HL-60 (cell line): ENCODE measurements around the gene GPR183.

Experiments used
- GABPA ChIP-seq: IDR thresholded peaks from 2 replicates; pipeline ENCODE4 v1.6.1; 2012; ENCODE audit warnings: low read depth
- POLR2AphosphoS5 ChIP-seq: IDR thresholded peaks from 2 replicates; pipeline ENCODE4 v1.6.1; 2012; ENCODE audit warnings: low read depth
- SPI1 ChIP-seq: IDR thresholded peaks from 2 replicates; pipeline ENCODE4 v1.6.1; 2012; ENCODE audit warnings: low read depth, mild to moderate bottlenecking, borderline replicate concordance
- TF ChIP-seq, protein P1 (sequence below): IDR thresholded peaks from one replicate; pipeline ENCODE4 v1.5.1; 2011; ENCODE audit warnings: low read length, control low read depth, inconsistent platforms; ENCODE audit not compliant: insufficient read depth
- TF ChIP-seq, protein P2 (sequence below): IDR thresholded peaks from 2 replicates; pipeline ENCODE4 v1.6.1; 2012; ENCODE audit warnings: low read depth; ENCODE audit not compliant: insufficient replicate concordance

DNA sequence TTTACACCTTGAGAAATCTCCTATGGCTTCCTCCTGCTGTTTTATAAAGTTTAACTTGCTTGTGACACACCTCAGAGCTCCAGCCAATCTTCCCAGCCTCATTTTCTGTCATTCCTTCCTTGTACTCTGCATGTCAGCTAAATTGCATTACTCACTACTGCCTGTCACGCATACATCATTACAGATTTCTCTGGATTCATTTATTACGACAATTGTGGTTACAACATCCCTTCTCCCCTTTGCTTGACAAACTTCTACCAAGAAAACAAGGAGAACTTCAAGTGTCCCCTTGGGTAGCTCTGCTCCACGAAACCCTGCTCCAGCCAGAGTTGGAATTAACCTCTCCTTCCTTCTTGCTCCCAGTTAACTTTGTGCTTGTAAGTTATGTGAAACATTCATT, 27.0 kb downstream of the GPR183 start:
- TF ChIP-seq, protein P1, sequence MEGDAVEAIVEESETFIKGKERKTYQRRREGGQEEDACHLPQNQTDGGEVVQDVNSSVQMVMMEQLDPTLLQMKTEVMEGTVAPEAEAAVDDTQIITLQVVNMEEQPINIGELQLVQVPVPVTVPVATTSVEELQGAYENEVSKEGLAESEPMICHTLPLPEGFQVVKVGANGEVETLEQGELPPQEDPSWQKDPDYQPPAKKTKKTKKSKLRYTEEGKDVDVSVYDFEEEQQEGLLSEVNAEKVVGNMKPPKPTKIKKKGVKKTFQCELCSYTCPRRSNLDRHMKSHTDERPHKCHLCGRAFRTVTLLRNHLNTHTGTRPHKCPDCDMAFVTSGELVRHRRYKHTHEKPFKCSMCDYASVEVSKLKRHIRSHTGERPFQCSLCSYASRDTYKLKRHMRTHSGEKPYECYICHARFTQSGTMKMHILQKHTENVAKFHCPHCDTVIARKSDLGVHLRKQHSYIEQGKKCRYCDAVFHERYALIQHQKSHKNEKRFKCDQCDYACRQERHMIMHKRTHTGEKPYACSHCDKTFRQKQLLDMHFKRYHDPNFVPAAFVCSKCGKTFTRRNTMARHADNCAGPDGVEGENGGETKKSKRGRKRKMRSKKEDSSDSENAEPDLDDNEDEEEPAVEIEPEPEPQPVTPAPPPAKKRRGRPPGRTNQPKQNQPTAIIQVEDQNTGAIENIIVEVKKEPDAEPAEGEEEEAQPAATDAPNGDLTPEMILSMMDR, result no peak
- TF ChIP-seq, protein P2, sequence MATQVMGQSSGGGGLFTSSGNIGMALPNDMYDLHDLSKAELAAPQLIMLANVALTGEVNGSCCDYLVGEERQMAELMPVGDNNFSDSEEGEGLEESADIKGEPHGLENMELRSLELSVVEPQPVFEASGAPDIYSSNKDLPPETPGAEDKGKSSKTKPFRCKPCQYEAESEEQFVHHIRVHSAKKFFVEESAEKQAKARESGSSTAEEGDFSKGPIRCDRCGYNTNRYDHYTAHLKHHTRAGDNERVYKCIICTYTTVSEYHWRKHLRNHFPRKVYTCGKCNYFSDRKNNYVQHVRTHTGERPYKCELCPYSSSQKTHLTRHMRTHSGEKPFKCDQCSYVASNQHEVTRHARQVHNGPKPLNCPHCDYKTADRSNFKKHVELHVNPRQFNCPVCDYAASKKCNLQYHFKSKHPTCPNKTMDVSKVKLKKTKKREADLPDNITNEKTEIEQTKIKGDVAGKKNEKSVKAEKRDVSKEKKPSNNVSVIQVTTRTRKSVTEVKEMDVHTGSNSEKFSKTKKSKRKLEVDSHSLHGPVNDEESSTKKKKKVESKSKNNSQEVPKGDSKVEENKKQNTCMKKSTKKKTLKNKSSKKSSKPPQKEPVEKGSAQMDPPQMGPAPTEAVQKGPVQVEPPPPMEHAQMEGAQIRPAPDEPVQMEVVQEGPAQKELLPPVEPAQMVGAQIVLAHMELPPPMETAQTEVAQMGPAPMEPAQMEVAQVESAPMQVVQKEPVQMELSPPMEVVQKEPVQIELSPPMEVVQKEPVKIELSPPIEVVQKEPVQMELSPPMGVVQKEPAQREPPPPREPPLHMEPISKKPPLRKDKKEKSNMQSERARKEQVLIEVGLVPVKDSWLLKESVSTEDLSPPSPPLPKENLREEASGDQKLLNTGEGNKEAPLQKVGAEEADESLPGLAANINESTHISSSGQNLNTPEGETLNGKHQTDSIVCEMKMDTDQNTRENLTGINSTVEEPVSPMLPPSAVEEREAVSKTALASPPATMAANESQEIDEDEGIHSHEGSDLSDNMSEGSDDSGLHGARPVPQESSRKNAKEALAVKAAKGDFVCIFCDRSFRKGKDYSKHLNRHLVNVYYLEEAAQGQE, result no peak
- TF ChIP-seq POLR2AphosphoS5 (0 out of 2 replicates have a peak, but pooled peaks have one; percentile 33), GABPA (no peak), SPI1 (no peak)
